SK-N-SH (cell line): ENCODE data around the gene PTPRB. TPM values are rescaled to one million over a fixed set of nuclear protein-coding genes. Genes with fewer than 3 reads are reported as not detected.

Source experiments
- CTCF ChIA-PET: fragments of 300-600, 350-600 bp; formaldehyde crosslinking; extraction: SDS; loops from one replicate; lab custom pipeline; 2021; lab: Yijun Ruan, JAX
- POLR2A ChIA-PET: fragments of 350-600 bp; sonication (Branson Sonifier 250); formaldehyde crosslinking; extraction: SDS; loops from one replicate; lab custom pipeline; 2020; ENCODE audit warnings: antibody characterized with exemption, inconsistent platforms; lab: Yijun Ruan, JAX
- DNase-seq: peaks from one replicate; pipeline ENCODE4 v3.0.0; 2012
- H2AFZ ChIP-seq: fragments of 200-600 bp; sonication (generic); 2 replicates; pipeline ENCODE4 v1.8.1; 2016; ENCODE audit warnings: antibody characterized with exemption, mild to moderate bottlenecking, low read depth
- H3F3A ChIP-seq: fragments of 200-600 bp; sonication (generic); replicated peaks from 2 replicates; pipeline ENCODE3; 2016; ENCODE audit warnings: antibody characterized with exemption, mild to moderate bottlenecking; ENCODE audit not compliant: insufficient read depth
- H3K27ac ChIP-seq, 2 experiments: fragments of 200-500 bp in 1 of 2; fragments of 200-600 bp in 1 of 2; sonication (Bioruptor generic) in 1 of 2; sonication (generic), shearing (Covaris generic) in 1 of 2; 2 replicates each; pipeline versions ENCODE4 v1.5.1 to v1.6.1; 2014 to 2016; ENCODE audit warnings: low read depth in 2 of 2, inconsistent platforms in 1 of 2, low read length in 1 of 2, mild to moderate bottlenecking in 1 of 2, mixed read lengths in 1 of 2
- H3K27me3 ChIP-seq: fragments of 200-600 bp; sonication (generic), shearing (Covaris generic); 2 replicates; pipeline ENCODE4 v1.6.1; 2016; ENCODE audit warnings: mixed run types; ENCODE audit not compliant: insufficient read depth
- H3K36me3 ChIP-seq, 2 experiments: fragments of 200-500 bp in 1 of 2; fragments of 200-600 bp in 1 of 2; sonication (Bioruptor generic) in 1 of 2; sonication (generic) in 1 of 2; replicated peaks in 1 of 2; 2 replicates each; pipeline versions ENCODE3 to v1.5.1; 2014 to 2016; ENCODE audit warnings: low read length in 1 of 2, mild to moderate bottlenecking in 1 of 2; ENCODE audit not compliant: insufficient read depth in 2 of 2, control insufficient read depth in 1 of 2
- H3K4me1 ChIP-seq, 2 experiments: fragments of 200-500 bp in 1 of 2; fragments of 200-600 bp in 1 of 2; sonication (Bioruptor generic) in 1 of 2; sonication (generic), shearing (Covaris generic) in 1 of 2; 2 replicates each; pipeline versions ENCODE4 v1.5.1 to v1.6.1; 2014 to 2016; ENCODE audit warnings: low read depth in 1 of 2, low read length in 1 of 2, mixed run types in 1 of 2; ENCODE audit not compliant: insufficient read depth in 2 of 2, control insufficient read depth in 1 of 2
- H3K4me2 ChIP-seq: fragments of 200-600 bp; sonication (generic), shearing (Covaris generic); 2 replicates; pipeline ENCODE4 v1.6.1; 2017; ENCODE audit warnings: mixed run types
- H3K4me3 ChIP-seq, 2 experiments: fragments of 200-500 bp in 1 of 2; fragments of 200-600 bp in 1 of 2; sonication (Bioruptor generic) in 1 of 2; sonication (generic), shearing (Covaris generic) in 1 of 2; 2 replicates each; pipeline versions ENCODE4 v1.5.1 to v1.8.1; 2014 to 2016; ENCODE audit warnings: low read depth in 2 of 2, inconsistent platforms in 1 of 2, low read length in 1 of 2, mild to moderate bottlenecking in 1 of 2, mixed read lengths in 1 of 2, moderate library complexity in 1 of 2
- H3K79me2 ChIP-seq: fragments of 200-600 bp; sonication (generic); 2 replicates; pipeline ENCODE4 v1.8.1; 2017; ENCODE audit warnings: mild to moderate bottlenecking; ENCODE audit not compliant: insufficient read depth
- H3K9ac ChIP-seq: fragments of 200-600 bp; sonication (generic); 2 replicates; pipeline ENCODE4 v1.6.1; 2017; ENCODE audit warnings: mixed run types
- H3K9me2 ChIP-seq: fragments of 200-600 bp; sonication (generic); 2 replicates; pipeline ENCODE4 v1.6.1; 2017; ENCODE audit warnings: mixed run types
- H3K9me3 ChIP-seq: fragments of 200-600 bp; sonication (generic); 2 replicates; pipeline ENCODE4 v1.6.1; 2017; ENCODE audit warnings: mixed run types, mild to moderate bottlenecking, moderate library complexity
- H4K20me1 ChIP-seq: fragments of 200-600 bp; sonication (generic); 2 replicates; pipeline ENCODE4 v1.6.1; 2017; ENCODE audit warnings: mild to moderate bottlenecking, mixed run types; ENCODE audit not compliant: insufficient read depth
- CHD2 ChIP-seq: fragments of 150-350 bp; IDR thresholded peaks from 2 replicates; pipeline ENCODE4 v1.6.1; 2018; ENCODE audit warnings: low read length; ENCODE audit not compliant: partially characterized antibody
- ELF1 ChIP-seq: IDR thresholded peaks from 2 replicates; pipeline ENCODE4 v1.4.0; 2012
- EP300 ChIP-seq, 2 experiments: IDR thresholded peaks; 2 replicates each; pipeline versions ENCODE4 v1.4.0 to v1.6.1; 2012; ENCODE audit warnings: borderline replicate concordance in 1 of 2, low read depth in 1 of 2, low read length in 1 of 2
- EZH2phosphoT487 ChIP-seq: fragments of 200-600 bp; sonication (generic); IDR thresholded peaks from 2 replicates; pipeline ENCODE4 v1.6.1; 2017; ENCODE audit warnings: low read depth, mixed run types, mild to moderate bottlenecking, antibody characterized with exemption, moderate library complexity, borderline replicate concordance
- FOSL2 ChIP-seq: IDR thresholded peaks from 2 replicates; pipeline ENCODE4 v1.4.0; 2012; ENCODE audit warnings: low read depth, mild to moderate bottlenecking, moderate library complexity, borderline replicate concordance
- FOXJ3 ChIP-seq: sonication (generic); formaldehyde crosslinking; IDR thresholded peaks from 2 replicates; pipeline ENCODE4 v1.5.1; 2020; ENCODE audit warnings: mild to moderate bottlenecking, missing genetic modification reagents
- FOXM1 ChIP-seq: IDR thresholded peaks from 2 replicates; pipeline ENCODE4 v1.4.0; 2012; ENCODE audit warnings: low read depth, mild to moderate bottlenecking
- GABPA ChIP-seq: IDR thresholded peaks from 2 replicates; pipeline ENCODE4 v1.4.0; 2012; ENCODE audit warnings: low read depth, mild to moderate bottlenecking
- GATA2 ChIP-seq: sonication (generic); formaldehyde crosslinking; IDR thresholded peaks from 2 replicates; pipeline ENCODE4 v1.5.0; 2020; ENCODE audit warnings: mild to moderate bottlenecking, missing genetic modification reagents
- IRF3 ChIP-seq: fragments of 150-350 bp; IDR thresholded peaks from 2 replicates; pipeline ENCODE4 v1.6.1; 2016; ENCODE audit warnings: mild to moderate bottlenecking, low read depth, low read length
- JUND ChIP-seq: IDR thresholded peaks from 2 replicates; pipeline ENCODE4 v1.4.0; 2012
- MXI1 ChIP-seq: IDR thresholded peaks from 2 replicates; pipeline ENCODE4 v1.6.1; 2012; ENCODE audit warnings: mild to moderate bottlenecking, low read depth, low read length, improper control_type of control experiment
- NFIC ChIP-seq: IDR thresholded peaks from 2 replicates; pipeline ENCODE4 v1.4.0; 2012; ENCODE audit warnings: borderline replicate concordance
- PBX3 ChIP-seq: IDR thresholded peaks from 2 replicates; pipeline ENCODE4; 2012
- RAD21 ChIP-seq: IDR thresholded peaks from 2 replicates; pipeline ENCODE4 v1.6.1; 2012; ENCODE audit warnings: mild to moderate bottlenecking, low read length
- RCOR1 ChIP-seq: fragments of 150-350 bp; IDR thresholded peaks from 2 replicates; pipeline ENCODE4 v1.6.1; 2017; ENCODE audit warnings: antibody characterized with exemption, low read length
- RFX5 ChIP-seq: IDR thresholded peaks from 2 replicates; pipeline ENCODE4 v1.6.1; 2012; ENCODE audit warnings: mild to moderate bottlenecking, improper control_type of control experiment, low read length
- SIN3A ChIP-seq: IDR thresholded peaks from 2 replicates; pipeline ENCODE4 v1.6.1; 2012; ENCODE audit warnings: low read depth, mild to moderate bottlenecking, low read length, moderate library complexity, borderline replicate concordance
- SMC3 ChIP-seq: IDR thresholded peaks from 2 replicates; pipeline ENCODE4 v1.6.1; 2012; ENCODE audit warnings: low read depth, low read length, improper control_type of control experiment
- TCF12 ChIP-seq: IDR thresholded peaks from 2 replicates; pipeline ENCODE4 v1.4.0; 2012
- TEAD4 ChIP-seq: IDR thresholded peaks from 2 replicates; pipeline ENCODE4 v1.4.0; 2012; ENCODE audit warnings: mild to moderate bottlenecking, borderline replicate concordance; ENCODE audit not compliant: insufficient read depth
- YY1 ChIP-seq: IDR thresholded peaks from 2 replicates; pipeline ENCODE4 v1.4.0; 2012; ENCODE audit warnings: low read depth, mild to moderate bottlenecking
- WGBS: methylation state at CpG from one replicate; pipeline ENCODE4 v1.1.6; 2017; ENCODE audit warnings: low lambda C conversion rate; 5-methylcytosine and 5-hydroxymethylcytosine counted together
- polyA plus RNA-seq, 3 experiments: library from polyadenylated mRNA; depleted of rRNA; stranded (reverse); fragments of >200 nt; gene quantifications; 2 replicates each; pipeline ENCODE4 v1.2.3, GENCODE V29; 2012
- TF ChIP-seq, protein P1 (sequence below): IDR thresholded peaks from 2 replicates; pipeline ENCODE4 v1.4.0; 2012; ENCODE audit warnings: low read depth, borderline replicate concordance
- TF ChIP-seq, protein P2 (sequence below): fragments of 150-350 bp; IDR thresholded peaks from 2 replicates; pipeline ENCODE4 v1.6.1; 2017; ENCODE audit warnings: antibody characterized with exemption, low read length, low read depth, borderline replicate concordance
- TF ChIP-seq, protein P3 (sequence below): IDR thresholded peaks from 2 replicates; pipeline ENCODE4 v1.4.0; 2012; ENCODE audit warnings: low read depth, borderline replicate concordance

PTPRB gene
- polyA plus RNA-seq, 1 of the 3 experiments (the other 2 are of a cell fraction): 1.1 TPM

GRCh38 chr12:70646850-70647249 lies 9.6 kb upstream of the PTPRB start (continued):
- TF ChIP-seq GABPA: no peak
- peak; percentile 97 for TF ChIP-seq TCF12
- no peak for TF ChIP-seq RFX5
- TF ChIP-seq ELF1: no peak
- no peak for TF ChIP-seq RCOR1
- TF ChIP-seq, protein P1, sequence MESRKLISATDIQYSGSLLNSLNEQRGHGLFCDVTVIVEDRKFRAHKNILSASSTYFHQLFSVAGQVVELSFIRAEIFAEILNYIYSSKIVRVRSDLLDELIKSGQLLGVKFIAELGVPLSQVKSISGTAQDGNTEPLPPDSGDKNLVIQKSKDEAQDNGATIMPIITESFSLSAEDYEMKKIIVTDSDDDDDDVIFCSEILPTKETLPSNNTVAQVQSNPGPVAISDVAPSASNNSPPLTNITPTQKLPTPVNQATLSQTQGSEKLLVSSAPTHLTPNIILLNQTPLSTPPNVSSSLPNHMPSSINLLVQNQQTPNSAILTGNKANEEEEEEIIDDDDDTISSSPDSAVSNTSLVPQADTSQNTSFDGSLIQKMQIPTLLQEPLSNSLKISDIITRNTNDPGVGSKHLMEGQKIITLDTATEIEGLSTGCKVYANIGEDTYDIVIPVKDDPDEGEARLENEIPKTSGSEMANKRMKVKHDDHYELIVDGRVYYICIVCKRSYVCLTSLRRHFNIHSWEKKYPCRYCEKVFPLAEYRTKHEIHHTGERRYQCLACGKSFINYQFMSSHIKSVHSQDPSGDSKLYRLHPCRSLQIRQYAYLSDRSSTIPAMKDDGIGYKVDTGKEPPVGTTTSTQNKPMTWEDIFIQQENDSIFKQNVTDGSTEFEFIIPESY: peak; percentile 62; the same call in 1 of the 2 replicates
- no peak for TF ChIP-seq SMC3
- TF ChIP-seq MXI1: no peak
- peak; percentile 83 for TF ChIP-seq NFIC
- TF ChIP-seq, protein P2, sequence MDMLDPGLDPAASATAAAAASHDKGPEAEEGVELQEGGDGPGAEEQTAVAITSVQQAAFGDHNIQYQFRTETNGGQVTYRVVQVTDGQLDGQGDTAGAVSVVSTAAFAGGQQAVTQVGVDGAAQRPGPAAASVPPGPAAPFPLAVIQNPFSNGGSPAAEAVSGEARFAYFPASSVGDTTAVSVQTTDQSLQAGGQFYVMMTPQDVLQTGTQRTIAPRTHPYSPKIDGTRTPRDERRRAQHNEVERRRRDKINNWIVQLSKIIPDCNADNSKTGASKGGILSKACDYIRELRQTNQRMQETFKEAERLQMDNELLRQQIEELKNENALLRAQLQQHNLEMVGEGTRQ: no peak
- TF ChIP-seq EP300 (IDR thresholded peaks at IDR 0.05; ENCODE audit: borderline replicate concordance in 1 of 2, low read depth in 1 of 2, low read length in 1 of 2): peak; percentile 39 to 95
- TF ChIP-seq, protein P3, sequence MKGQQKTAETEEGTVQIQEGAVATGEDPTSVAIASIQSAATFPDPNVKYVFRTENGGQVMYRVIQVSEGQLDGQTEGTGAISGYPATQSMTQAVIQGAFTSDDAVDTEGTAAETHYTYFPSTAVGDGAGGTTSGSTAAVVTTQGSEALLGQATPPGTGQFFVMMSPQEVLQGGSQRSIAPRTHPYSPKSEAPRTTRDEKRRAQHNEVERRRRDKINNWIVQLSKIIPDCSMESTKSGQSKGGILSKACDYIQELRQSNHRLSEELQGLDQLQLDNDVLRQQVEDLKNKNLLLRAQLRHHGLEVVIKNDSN: no peak
- TF ChIP-seq RAD21: no peak
- peak; percentile 87 for TF ChIP-seq TEAD4
- TF ChIP-seq PBX3: peak; percentile 92

DNA sequence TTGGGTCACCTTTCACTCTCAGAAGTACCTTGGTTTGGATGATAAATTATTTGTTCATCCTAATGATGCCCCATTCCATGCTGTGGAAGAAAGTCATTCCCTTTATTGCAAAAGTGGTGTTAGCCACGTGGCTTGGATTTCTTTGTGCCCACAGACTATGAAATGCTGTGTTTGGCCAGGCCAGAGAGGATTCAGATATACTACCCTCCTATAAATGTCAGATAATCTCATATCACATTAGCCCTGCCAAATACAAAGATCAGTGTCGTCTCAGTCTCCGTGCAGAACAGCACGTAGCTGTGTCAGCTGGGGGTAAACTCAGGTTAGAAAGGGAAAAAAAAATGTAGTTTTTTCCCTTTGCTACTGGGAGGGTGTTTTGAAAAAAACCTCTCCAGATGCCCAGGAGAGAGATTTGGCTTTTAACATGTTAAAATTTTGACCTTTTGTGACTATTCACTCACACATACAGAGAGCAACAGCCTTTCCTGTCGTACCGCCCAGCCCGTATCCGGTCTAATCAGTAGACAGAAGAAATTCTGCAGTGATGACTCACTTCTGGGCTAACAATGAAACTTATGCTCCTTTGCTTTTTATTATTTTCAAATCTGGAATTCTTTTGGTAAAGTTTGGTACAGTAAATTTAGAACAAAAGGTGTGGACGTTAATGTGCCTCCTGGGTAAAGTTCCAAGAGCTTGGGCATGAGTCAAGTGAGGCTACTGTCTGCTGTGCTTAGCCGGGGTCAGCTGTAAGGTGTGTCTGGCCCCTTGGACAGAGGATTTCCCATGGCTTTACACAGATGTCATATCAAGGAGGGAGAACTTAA lies 8.5 kb upstream of the PTPRB start:
- Histone ChIP-seq H3K4me1 (peaks cover 0 to 42% of the 10 kb centered on the region in 2 experiments; a peak in 3 of 4 replicates), H2AFZ (peak overlapping the region; percentile 71), H3K36me3 (no peaks in the 10 kb centered on the region), H4K20me1 (no peaks in the 10 kb centered on the region), H3K4me3 (no peak overlapping the region; a peak in 1 of 4 replicates), H3K79me2 (no peaks in the 10 kb centered on the region), H3K27me3 (no peaks in the 10 kb centered on the region), H3K9ac (peak overlapping the region; percentile 69), H3K4me2 (peak overlapping the region; percentile 64), H3K27ac (peak overlapping the region; percentile 88 to 98), H3K9me2 (no peaks in the 10 kb centered on the region), H3K9me3 (no peaks in the 10 kb centered on the region), H3F3A (peaks cover 42% of the 10 kb centered on the region)
- ChIA-PET CTCF (no interaction called here), POLR2A (no interaction called here)
- WGBS: 12% methylated on average over 10 of the region's 10 CpGs
- DNase-seq: no peak
- TF ChIP-seq ELF1 (peak; percentile 31; the same call in 1 of the 2 replicates), TCF12 (peak; percentile 87), FOSL2 (peak; percentile 95), EP300 (IDR thresholded peaks at IDR 0.05; ENCODE audit: borderline replicate concordance in 1 of 2, low read depth in 1 of 2, low read length in 1 of 2) (peak; percentile 4 to 94; a peak in 3 of 4 replicates), IRF3 (no peak), YY1 (no peak), SMC3 (no peak), FOXM1 (peak; percentile 76), RAD21 (no peak), GABPA (peak; percentile 46; the same call in 1 of the 2 replicates), JUND (peak; percentile 97), RFX5 (no peak), FOXJ3 (CRISPR knock-in tag) (no peak), CHD2 (no peak), GATA2 (CRISPR knock-in tag) (no peak), EZH2phosphoT487 (no peak), NFIC (peak; percentile 82), SIN3A (peak; percentile 24; the same call in 1 of the 2 replicates)
